H1 (cell line): ENCODE data around the gene ATP6AP1. TPM values are rescaled to one million over a fixed set of nuclear protein-coding genes. Genes with fewer than 3 reads are reported as not detected.

Source experiments
- CTCF ChIA-PET: fragments of 300-600 bp; sonication (Branson Sonifier 250); formaldehyde crosslinking; loops from one replicate; lab custom pipeline; 2021; ENCODE audit not compliant: partially characterized antibody; lab: Charles Lee
- POLR2A ChIA-PET: fragments of 300-600 bp; sonication (Branson Sonifier 250); formaldehyde crosslinking; loops from one replicate; lab custom pipeline; 2021; ENCODE audit warnings: inconsistent platforms; ENCODE audit not compliant: partially characterized antibody; lab: Charles Lee
- DNase-seq, 2 experiments: peaks; one replicate each; pipeline versions ENCODE4 v3.0.0 to v3.0.0-alpha.2; 2010 to 2022; ENCODE audit warnings: low spot score in 2 of 2, low read depth in 1 of 2, mixed read lengths in 1 of 2
- FAIRE-seq: peaks from 2 replicates; lab custom pipeline; 2011; peaks lifted over from hg19 to GRCh38; lab: Jason Lieb, UNC
- H2AFZ ChIP-seq: 2 replicates; pipeline ENCODE4 v1.8.1; 2012; ENCODE audit warnings: low read length, inconsistent platforms
- H2AK5ac ChIP-seq: 2 replicates; pipeline ENCODE4 v1.6.1; 2013; ENCODE audit warnings: low read depth, low read length
- H2BK120ac ChIP-seq: replicated peaks from 2 replicates; pipeline ENCODE3; 2013; ENCODE audit warnings: low read depth, low read length, inconsistent platforms
- H2BK12ac ChIP-seq: 2 replicates; pipeline ENCODE4 v1.6.1; 2013; ENCODE audit warnings: low read depth, low read length
- H2BK15ac ChIP-seq: 2 replicates; pipeline ENCODE4 v1.6.1; 2013; ENCODE audit warnings: low read length
- H2BK20ac ChIP-seq: 2 replicates; pipeline ENCODE4 v1.6.1; 2013; ENCODE audit warnings: low read length
- H2BK5ac ChIP-seq: 2 replicates; pipeline ENCODE4 v1.6.1; 2013; ENCODE audit warnings: low read depth, low read length
- H3K14ac ChIP-seq: 2 replicates; pipeline ENCODE4 v1.6.1; 2013; ENCODE audit warnings: inconsistent platforms; ENCODE audit not compliant: insufficient read length
- H3K18ac ChIP-seq: 2 replicates; pipeline ENCODE4 v1.6.1; 2013; ENCODE audit warnings: low read length; ENCODE audit errors: extremely low read depth
- H3K23ac ChIP-seq: 2 replicates; pipeline ENCODE4 v1.6.1; 2013; ENCODE audit warnings: inconsistent platforms; ENCODE audit not compliant: insufficient read length
- H3K23me2 ChIP-seq: 2 replicates; pipeline ENCODE4 v1.6.1; 2013; ENCODE audit warnings: low read depth, low read length
- H3K27ac ChIP-seq: 2 replicates; pipeline ENCODE4 v1.6.1; 2011; ENCODE audit warnings: low read depth, low read length, inconsistent platforms
- H3K27me3 ChIP-seq, 4 experiments: replicated peaks in 1 of 4; 1 replicate in 1 of 4; 2 replicates in 3 of 4; pipeline versions ENCODE4 v1.6.1 to v1.8.1; 2011 to 2013; ENCODE audit warnings: low read length in 3 of 4, mild to moderate bottlenecking in 3 of 4, inconsistent platforms in 2 of 4, mixed read lengths in 2 of 4, moderate library complexity in 1 of 4; ENCODE audit not compliant: control insufficient read depth in 3 of 4, insufficient read depth in 3 of 4; ENCODE audit errors: extremely low read depth in 1 of 4
- H3K36me3 ChIP-seq, 4 experiments: 2 replicates each; pipeline versions ENCODE4 v1.6.1 to v1.8.1; 2011 to 2013; ENCODE audit warnings: mild to moderate bottlenecking in 4 of 4, low read length in 3 of 4, moderate library complexity in 2 of 4, control low read depth in 1 of 4, inconsistent platforms in 1 of 4; ENCODE audit not compliant: insufficient read depth in 4 of 4, control insufficient read depth in 2 of 4
- H3K4ac ChIP-seq: replicated peaks from 2 replicates; pipeline ENCODE3; 2013; ENCODE audit warnings: low read length, low read depth, mixed read lengths, inconsistent platforms; ENCODE audit not compliant: insufficient read length
- H3K4me1 ChIP-seq, 4 experiments: replicated peaks in 1 of 4; 1 replicate in 1 of 4; 2 replicates in 3 of 4; pipeline versions ENCODE4 v1.6.1 to v1.8.1; 2011 to 2013; ENCODE audit warnings: low read length in 3 of 4, inconsistent platforms in 2 of 4, mixed read lengths in 1 of 4; ENCODE audit not compliant: insufficient read depth in 4 of 4, control insufficient read depth in 3 of 4
- H3K4me2 ChIP-seq, 2 experiments: 2 replicates each; pipeline versions ENCODE4 v1.6.1 to v1.8.1; 2011 to 2013; ENCODE audit warnings: low read depth in 2 of 2, low read length in 2 of 2, control low read depth in 1 of 2, inconsistent platforms in 1 of 2, mild to moderate bottlenecking in 1 of 2; ENCODE audit not compliant: insufficient read depth in 1 of 2
- H3K4me3 ChIP-seq, 4 experiments: fragments of 200-600, 300-600 bp in 1 of 4; sonication (generic), shearing (Covaris generic), sonication (Bioruptor Twin) in 1 of 4; 2 replicates each; pipeline versions ENCODE4 v1.5.1 to v1.8.1; 2011 to 2016; ENCODE audit warnings: low read length in 4 of 4, low read depth in 3 of 4, control low read depth in 2 of 4, inconsistent platforms in 2 of 4, mild to moderate bottlenecking in 2 of 4, mixed read lengths in 1 of 4, moderate library complexity in 1 of 4; ENCODE audit not compliant: insufficient read depth in 2 of 4; ENCODE audit errors: extremely low read depth in 1 of 4
- H3K56ac ChIP-seq: replicated peaks from 2 replicates; pipeline ENCODE3; 2013; ENCODE audit warnings: low read depth, mild to moderate bottlenecking, mixed read lengths, low read length, inconsistent platforms; ENCODE audit not compliant: insufficient read length
- H3K79me1 ChIP-seq: 2 replicates; pipeline ENCODE4 v1.6.1; 2013; ENCODE audit warnings: low read depth, low read length, control low read depth
- H3K79me2 ChIP-seq, 2 experiments: 2 replicates each; pipeline versions ENCODE4 v1.6.1 to v1.8.1; 2012 to 2013; ENCODE audit warnings: low read length in 2 of 2, mild to moderate bottlenecking in 2 of 2, inconsistent platforms in 1 of 2; ENCODE audit not compliant: insufficient read depth in 2 of 2, control insufficient read depth in 1 of 2
- H3K9ac ChIP-seq, 4 experiments: replicated peaks in 1 of 4; 1 replicate in 1 of 4; 2 replicates in 3 of 4; pipeline versions ENCODE4 v1.6.1 to v1.8.1; 2011 to 2013; ENCODE audit warnings: low read depth in 3 of 4, low read length in 3 of 4, control low read depth in 2 of 4, mild to moderate bottlenecking in 2 of 4, moderate library complexity in 2 of 4, inconsistent platforms in 1 of 4; ENCODE audit errors: extremely low read depth in 1 of 4
- H3K9me3 ChIP-seq, 2 experiments: 2 replicates each; pipeline versions ENCODE4 v1.6.1 to v1.8.1; 2012 to 2013; ENCODE audit warnings: mild to moderate bottlenecking in 2 of 2, moderate library complexity in 2 of 2, control low read depth in 1 of 2, inconsistent platforms in 1 of 2, low read depth in 1 of 2, low read length in 1 of 2, mixed read lengths in 1 of 2; ENCODE audit not compliant: insufficient read depth in 2 of 2
- H4K20me1 ChIP-seq, 2 experiments: replicated peaks in 1 of 2; 2 replicates each; pipeline versions ENCODE3 to v1.8.1; 2011 to 2013; ENCODE audit warnings: inconsistent platforms in 2 of 2, low read length in 2 of 2, mild to moderate bottlenecking in 1 of 2; ENCODE audit not compliant: insufficient read depth in 2 of 2, control insufficient read depth in 1 of 2
- H4K5ac ChIP-seq: 2 replicates; pipeline ENCODE4 v1.6.1; 2013; ENCODE audit warnings: low read length, low read depth, mixed read lengths, inconsistent platforms; ENCODE audit not compliant: insufficient read length
- H4K8ac ChIP-seq: 2 replicates; pipeline ENCODE4 v1.8.0; 2013; ENCODE audit warnings: mild to moderate bottlenecking, moderate library complexity, low read length, inconsistent platforms; ENCODE audit not compliant: insufficient read depth; ENCODE audit errors: extremely low read depth
- H4K91ac ChIP-seq: replicated peaks from 2 replicates; pipeline ENCODE3; 2013; ENCODE audit warnings: low read length, mixed read lengths, inconsistent platforms; ENCODE audit not compliant: insufficient read length
- ATF2 ChIP-seq: IDR thresholded peaks from 2 replicates; pipeline ENCODE4 v1.6.1; 2012; ENCODE audit warnings: low read length, inconsistent platforms
- EZH2 ChIP-seq: fragments of 200-600 bp; sonication (generic); IDR thresholded peaks from 2 replicates; pipeline ENCODE4 v1.7.1; 2012; ENCODE audit warnings: low read depth, mild to moderate bottlenecking, moderate library complexity, low read length, inconsistent platforms; ENCODE audit not compliant: severe bottlenecking
- GTF2F1 ChIP-seq: IDR thresholded peaks from 2 replicates; pipeline ENCODE4 v1.6.1; 2012; ENCODE audit warnings: low read depth, low read length, improper control_type of control experiment, borderline replicate concordance
- JUND ChIP-seq: IDR thresholded peaks from 2 replicates; pipeline ENCODE4 v1.6.1; 2011; ENCODE audit warnings: mild to moderate bottlenecking, improper control_type of control experiment, low read length
- KDM1A ChIP-seq: fragments of 200-600, 300-600 bp; sonication (generic); IDR thresholded peaks from 2 replicates; pipeline ENCODE4 v1.7.1; 2016; ENCODE audit warnings: mild to moderate bottlenecking, low read length, borderline replicate concordance
- NANOG ChIP-seq: IDR thresholded peaks from 2 replicates; pipeline ENCODE4 v1.6.1; 2011; ENCODE audit warnings: low read length, low read depth, mild to moderate bottlenecking, inconsistent platforms; ENCODE audit not compliant: insufficient read depth, poor library complexity, severe bottlenecking
- RNF2 ChIP-seq: fragments of 200-900, 300-1000 bp; sonication (generic); IDR thresholded peaks from 2 replicates; pipeline ENCODE4 v1.7.1; 2016; ENCODE audit warnings: borderline replicate concordance, low read depth, mild to moderate bottlenecking, antibody characterized with exemption, low read length; ENCODE audit not compliant: poor library complexity, severe bottlenecking; ENCODE audit errors: missing control alignments
- SAP30 ChIP-seq: fragments of 300-600 bp; sonication (generic); IDR thresholded peaks from 2 replicates; pipeline ENCODE4 v1.7.1; 2012; ENCODE audit warnings: low read length, moderate library complexity, mild to moderate bottlenecking, inconsistent platforms; ENCODE audit not compliant: insufficient read depth, insufficient replicate concordance
- SIN3A ChIP-seq, 2 experiments: IDR thresholded peaks in 1 of 2; conservative IDR thresholded peaks in 1 of 2; 2 replicates each; pipeline ENCODE4 v1.6.1; 2011 to 2012; ENCODE audit warnings: low read length in 2 of 2, improper control_type of control experiment in 1 of 2, low read depth in 1 of 2, mild to moderate bottlenecking in 1 of 2
- SP4 ChIP-seq: IDR thresholded peaks from 2 replicates; pipeline ENCODE4 v1.6.1; 2012; ENCODE audit warnings: low read length, inconsistent platforms
- SRF ChIP-seq: IDR thresholded peaks from 2 replicates; pipeline ENCODE4 v1.6.1; 2011; ENCODE audit warnings: mild to moderate bottlenecking, low read depth, low read length, moderate library complexity
- WGBS, 2 experiments: shearing (Covaris generic) in 1 of 2; methylation state at CpG; one replicate each; pipeline versions ENCODE4 v1.1.6 to v1.1.7; 2013 to 2015; ENCODE audit warnings: low lambda C conversion rate in 2 of 2, mixed read lengths in 2 of 2, inconsistent platforms in 1 of 2, low coverage in 1 of 2, missing lambda C conversion rate in 1 of 2; ENCODE audit not compliant: insufficient replicate concordance in 2 of 2, insufficient coverage in 1 of 2, insufficient read length in 1 of 2; ENCODE audit errors: extremely low coverage in 1 of 2, missing lambda C conversion rate in 1 of 2; 5-methylcytosine and 5-hydroxymethylcytosine counted together
- polyA plus RNA-seq, 7 experiments: library from polyadenylated mRNA; depleted of rRNA in 3 of 7; stranded (reverse) in 5 of 7; unstranded in 2 of 7; fragments of >200 nt in 5 of 7; fragments of 200-250 nt in 2 of 7; gene quantifications; 1 replicate in 5 of 7; 2 replicates in 1 of 7; 4 replicates in 1 of 7; pipeline versions ENCODE4 v1.2.1 to v1.2.3, GENCODE V29; 2011 to 2013; ENCODE audit warnings: missing spikeins in 2 of 7, mixed read lengths in 2 of 7
- total RNA-seq: library from RNA; stranded (reverse); fragmentation: NEBNext Ultra II Directional; extraction: Animal tissue kit (Norgen Biotek cat#: 25700); gene quantifications from 2 replicates; pipeline ENCODE4 v1.2.1, GENCODE V29; 2021

Gene ATP6AP1
- total and polyA plus RNA-seq, 2 of the 8 experiments (the other 6 are each of a cell fraction or from before 2014, with no cell fraction given) = 44.6 to 80.8 TPM

GRCh38 chrX:154465601-154466000 lies 37.1 kb downstream of the ATP6AP1 start:
- Histone ChIP-seq H3K9ac (no peak overlapping the region), H3K4me3 (no peak overlapping the region), H4K91ac (no peak overlapping the region), H2BK12ac (no peak overlapping the region), H4K8ac (no peak overlapping the region), H3K18ac (no peak overlapping the region), H3K56ac (no peak overlapping the region), H3K9me3 (no peaks in the 10 kb centered on the region), H3K79me1 (no peaks in the 10 kb centered on the region), H2AFZ (no peak overlapping the region), H4K5ac (no peak overlapping the region), H4K20me1 (no peaks in the 10 kb centered on the region), H3K23me2 (no peaks in the 10 kb centered on the region), H2BK5ac (no peak overlapping the region), H3K27me3 (no peaks in the 10 kb centered on the region), H3K4ac (no peak overlapping the region), H3K36me3 (peaks cover 0 to 29% (median 7%) of the 10 kb centered on the region in 4 experiments; a peak in 6 of 8 replicates), H3K14ac (no peak overlapping the region), H2BK20ac (no peak overlapping the region), H3K79me2 (no peaks in the 10 kb centered on the region), H3K23ac (no peak overlapping the region), H3K4me1 (no peaks in the 10 kb centered on the region), H3K4me2 (no peak overlapping the region), H2AK5ac (no peak overlapping the region), H2BK120ac (no peak overlapping the region), H3K27ac (no peak overlapping the region), H2BK15ac (no peak overlapping the region)
- no CpG with 5 or more reads among the region's 14 CpGs for WGBS, 2 experiments
- FAIRE-seq = no peak
- ChIA-PET POLR2A (interaction anchor here (1.0 to 1.4 kb wide), 2 partner anchors 10 to 42 kb away, joined by 3 read pairs; no protein-coding TSS in a partner anchor), CTCF (interaction anchor here (1.0 kb wide), 2 partner anchors 20 to 66 kb away, joined by 3 read pairs; no protein-coding TSS in a partner anchor)
- DNase-seq = no peak
- no peak for TF ChIP-seq RNF2
- TF ChIP-seq KDM1A = no peak
- no peak for TF ChIP-seq ATF2
- no peak for TF ChIP-seq JUND
- no peak for TF ChIP-seq SIN3A (conservative IDR thresholded peaks at IDR 0.05 in 1 of 2, IDR thresholded peaks at IDR 0.05 in 1 of 2; ENCODE audit: low read depth in 1 of 2, low read length in 2 of 2)
- no peak for TF ChIP-seq EZH2
- TF ChIP-seq NANOG = no peak
- no peak for TF ChIP-seq GTF2F1
- TF ChIP-seq SP4 = no peak
- TF ChIP-seq SRF = no peak
- no peak for TF ChIP-seq SAP30
